ENCODE data around the gene CCDC148.

GRCh38 chr2:158495175-158495574 is 38.6 kb upstream of the CCDC148 start:
- no peak for TF ChIP-seq CTCF (IDR thresholded peaks at IDR 0.05)
- TF ChIP-seq POLR2A (IDR thresholded peaks at IDR 0.05): no peak

All from testis (tissue), 2 donors.